IPS DF 19.7 (cell line): ENCODE results near the gene MAN1C1.

Source experiments
- DNase-seq: peaks from one replicate; pipeline ENCODE4 v3.0.0-alpha.2; 2013; ENCODE audit warnings: low read depth, low spot score

MAN1C1 gene

GRCh38 chr1:25780318-25781129 lies 163.9 kb downstream of the MAN1C1 start:
- peak; percentile 64 for DNase-seq

GRCh38 chr1:25781130-25781433 lies 164.5 kb downstream of the MAN1C1 start:
- no peak for DNase-seq

- no peak for DNase-seq
Observed at GRCh38 chr1:25782608-25783201, 166.1 kb downstream of the MAN1C1 start.

GRCh38 chr1:25784575-25785051 lies 168.0 kb downstream of the MAN1C1 start:
- DNase-seq = no peak

- DNase-seq = no peak
Observed at GRCh38 chr1:25785333-25786067, 168.9 kb downstream of the MAN1C1 start.

GRCh38 chr1:25786887-25787759 lies 170.5 kb downstream of the MAN1C1 start:
- DNase-seq = no peak

GRCh38 chr1:25787760-25788166 lies 171.2 kb downstream of the MAN1C1 start:
- no peak for DNase-seq

- no peak for DNase-seq
Observed at GRCh38 chr1:25790472-25790871, 173.9 kb downstream of the MAN1C1 start.

- no peak for DNase-seq
Observed at GRCh38 chr1:25792115-25792514, 175.5 kb downstream of the MAN1C1 start.

- no peak for DNase-seq
Observed at GRCh38 chr1:25793585-25794170, 177.1 kb downstream of the MAN1C1 start.

- no peak for DNase-seq
Observed at GRCh38 chr1:25794325-25794724, 177.7 kb downstream of the MAN1C1 start.

GRCh38 chr1:25795211-25795610 lies 178.6 kb downstream of the MAN1C1 start:
- DNase-seq = no peak

GRCh38 chr1:25795946-25796810 lies 179.6 kb downstream of the MAN1C1 start:
- no peak for DNase-seq

- DNase-seq = no peak
Observed at GRCh38 chr1:25796811-25797458, 180.3 kb downstream of the MAN1C1 start.

GRCh38 chr1:25797939-25798338 lies 181.3 kb downstream of the MAN1C1 start:
- no peak for DNase-seq

GRCh38 chr1:25798666-25799351 lies 182.2 kb downstream of the MAN1C1 start:
- no peak for DNase-seq

- DNase-seq = no peak
Observed at GRCh38 chr1:25799352-25799934, 182.9 kb downstream of the MAN1C1 start.

- DNase-seq = no peak
Observed at GRCh38 chr1:25799935-25800702, 183.5 kb downstream of the MAN1C1 start, which contains the start of gene SELENON. Gene SELENON, plus strand, starts transcription at chr1:25800193. Its CDS starts 38 bp downstream, at chr1:25800231.
